Right atrium auricular region (tissue), 2 donors: ENCODE results near the gene LITAF. TPM values are rescaled to one million over a fixed set of nuclear protein-coding genes. Genes with fewer than 3 reads are reported as not detected.

Experiments
- DNase-seq: peaks from one replicate; pipeline ENCODE4 v3.0.0-alpha.2; 2019; ENCODE audit warnings: low spot score
- H3K27ac ChIP-seq, 2 donors: fragments of 200-600 bp; sonication (generic); 1 replicate in 1 of 2; 2 replicates in 1 of 2; pipeline ENCODE4 v1.5.1; 2016 to 2019
- H3K27me3 ChIP-seq, 2 donors: fragments of 200-600 bp; sonication (generic); one replicate each; pipeline versions ENCODE4 v1.5.1 to v1.6.0; 2017 to 2019
- H3K36me3 ChIP-seq: fragments of 200-600 bp; sonication (generic); one replicate; pipeline ENCODE4 v1.5.1; 2016
- H3K4me1 ChIP-seq, 2 donors: fragments of 200-600 bp; sonication (generic); one replicate each; pipeline versions ENCODE4 v1.5.1 to v1.6.0; 2017 to 2019
- H3K4me3 ChIP-seq, 2 donors: fragments of 200-600 bp; sonication (generic); 1 replicate in 1 of 2; 2 replicates in 1 of 2; pipeline ENCODE4 v1.5.1; 2017 to 2019; ENCODE audit warnings: mild to moderate bottlenecking in 1 of 2, moderate library complexity in 1 of 2
- H3K9me3 ChIP-seq, 2 donors: fragments of 200-600 bp; sonication (generic); one replicate each; pipeline ENCODE4 v1.5.1; 2019
- CTCF ChIP-seq, 2 donors: fragments of 200-600 bp; sonication (generic); IDR thresholded peaks; one replicate each; pipeline ENCODE4 v1.5.1; 2019; ENCODE audit warnings: antibody characterized with exemption in 2 of 2
- total RNA-seq, 2 donors: library from RNA; depleted of rRNA; stranded (reverse); fragments of >200 nt; gene quantifications; one replicate each; pipeline ENCODE4 v1.1.0, GENCODE V29; 2016

Gene LITAF
- total RNA-seq, 2 donors from 2014 or later: 48.1 to 50.7 TPM

- no peak for TF ChIP-seq CTCF (IDR thresholded peaks at IDR 0.05)
- Histone ChIP-seq H3K36me3 (peaks cover 61% of the 10 kb centered on the region), H3K27me3 (no peaks in the 10 kb centered on the region), H3K4me3 (no peak overlapping the region), H3K9me3 (peaks cover 0 to 12% of the 10 kb centered on the region in 2 donors), H3K27ac (peak overlapping the region in 1 of 2 donors; percentile 5), H3K4me1 (peaks cover 0 to 23% of the 10 kb centered on the region in 2 donors)
- no peak for DNase-seq
These were observed 32.7 kb downstream of the LITAF start for GRCh38 chr16:11554053-11554452.

GRCh38 chr16:11553371-11553770 is 33.3 kb downstream of the LITAF start:
- peaks cover 0 to 22% of the 10 kb centered on the region in 2 donors for H3K4me1 ChIP-seq
- H3K36me3 ChIP-seq: peaks cover 68% of the 10 kb centered on the region

GRCh38 chr16:11552440-11552839 is 34.3 kb downstream of the LITAF start:
- peaks cover 0 to 12% of the 10 kb centered on the region in 2 donors for H3K9me3 ChIP-seq
- peak overlapping the region; percentile 16 to 37 for H3K27ac ChIP-seq
- H3K4me1 ChIP-seq: peaks cover 0 to 13% of the 10 kb centered on the region in 2 donors
- H3K36me3 ChIP-seq: peaks cover 74% of the 10 kb centered on the region
- no peak for DNase-seq
- no peak for TF ChIP-seq CTCF (IDR thresholded peaks at IDR 0.05)
- H3K27me3 ChIP-seq: no peaks in the 10 kb centered on the region
- H3K4me3 ChIP-seq: no peak overlapping the region

More at GRCh38 chr16:11553371-11553770, 33.3 kb downstream of the LITAF start:
- no peaks in the 10 kb centered on the region for H3K27me3 ChIP-seq
- TF ChIP-seq CTCF (IDR thresholded peaks at IDR 0.05): no peak
- peaks cover 0 to 12% of the 10 kb centered on the region in 2 donors for H3K9me3 ChIP-seq
- H3K27ac ChIP-seq: peak overlapping the region; percentile 16 to 37
- H3K4me3 ChIP-seq: no peak overlapping the region
- DNase-seq: no peak

- TF ChIP-seq CTCF (IDR thresholded peaks at IDR 0.05): no peak
- H3K9me3 ChIP-seq: peaks cover 0 to 12% of the 10 kb centered on the region in 2 donors
- peaks cover 74% of the 10 kb centered on the region for H3K36me3 ChIP-seq
- peaks cover 0 to 9% of the 10 kb centered on the region in 2 donors for H3K4me1 ChIP-seq
- no peaks in the 10 kb centered on the region for H3K27me3 ChIP-seq
- DNase-seq: no peak
- H3K27ac ChIP-seq: peak overlapping the region in 1 of 2 donors; percentile 16
- H3K4me3 ChIP-seq: no peak overlapping the region
These were observed 34.9 kb downstream of the LITAF start for GRCh38 chr16:11551842-11552241.

GRCh38 chr16:11550791-11551498 is 35.8 kb downstream of the LITAF start:
- peaks cover 69% of the 10 kb centered on the region for H3K36me3 ChIP-seq
- no peak overlapping the region for H3K4me3 ChIP-seq
- peaks cover 0 to 7% of the 10 kb centered on the region in 2 donors for H3K9me3 ChIP-seq
- H3K27ac ChIP-seq: no peak overlapping the region
- H3K4me1 ChIP-seq: peaks cover 0 to 9% of the 10 kb centered on the region in 2 donors
- no peaks in the 10 kb centered on the region for H3K27me3 ChIP-seq
- no peak for DNase-seq
- TF ChIP-seq CTCF (IDR thresholded peaks at IDR 0.05): no peak
